MCF 10A (cell line): Measurements from ENCODE around the gene KIAA0825. TPM values are rescaled to one million over a fixed set of nuclear protein-coding genes. Genes with fewer than 3 reads are reported as not detected.

Experiments used
- BruUV-seq: library from RNA; stranded (reverse); fragments of 400-500 nt; replicated peaks from 2 replicates; lab custom pipeline; 2021; lab: Mats Ljungman, UMichigan
- CTCF ChIA-PET: fragments of 300-600 bp; sonication (Branson Sonifier 250); formaldehyde crosslinking; extraction: SDS; loops from one replicate; lab custom pipeline; 2021; ENCODE audit warnings: antibody characterized with exemption, inconsistent platforms; lab: Yijun Ruan, JAX
- POLR2A ChIA-PET: fragments of 300-600, 350-650 bp; sonication (Branson Sonifier 250); formaldehyde crosslinking; extraction: SDS; loops from one replicate; lab custom pipeline; 2020; ENCODE audit warnings: antibody characterized with exemption, inconsistent platforms; lab: Yijun Ruan, JAX
- DNase-seq: peaks from one replicate; pipeline ENCODE4 v3.0.0-alpha.2; 2018; ENCODE audit not compliant: unreplicated experiment
- H3K27ac Mint-ChIP-seq: one replicate; pipeline ENCODE4 v1.8.0; 2022; ENCODE audit warnings: mild to moderate bottlenecking, low read depth, mixed read lengths; ENCODE audit not compliant: unreplicated experiment
- H3K27me3 Mint-ChIP-seq: one replicate; pipeline ENCODE4 v1.8.0; 2022; ENCODE audit warnings: mixed read lengths; ENCODE audit not compliant: insufficient read depth, unreplicated experiment
- H3K36me3 Mint-ChIP-seq: one replicate; pipeline ENCODE4 v1.8.0; 2022; ENCODE audit warnings: mild to moderate bottlenecking, moderate library complexity, mixed read lengths; ENCODE audit not compliant: insufficient read depth, unreplicated experiment
- H3K4me1 Mint-ChIP-seq: one replicate; pipeline ENCODE4 v1.8.0; 2022; ENCODE audit warnings: mixed read lengths; ENCODE audit not compliant: insufficient read depth, unreplicated experiment
- H3K4me3 Mint-ChIP-seq: one replicate; pipeline ENCODE4 v1.8.0; 2022; ENCODE audit warnings: mild to moderate bottlenecking, moderate library complexity, mixed read lengths; ENCODE audit not compliant: unreplicated experiment
- H3K9me3 Mint-ChIP-seq: one replicate; pipeline ENCODE4 v1.8.0; 2022; ENCODE audit warnings: mixed read lengths; ENCODE audit not compliant: unreplicated experiment
- CTCF ChIP-seq: fragments of 200-600 bp; IDR thresholded peaks from one replicate; pipeline ENCODE4 v1.8.0; 2022; ENCODE audit warnings: antibody characterized with exemption, mild to moderate bottlenecking; ENCODE audit not compliant: unreplicated experiment
- intact Hi-C: fragments of 100-400 bp; cut with micrococcal nuclease; formaldehyde crosslinking; loops from 2 replicates; pipeline ENCODE4 v1.14.1; 2022
- total RNA-seq: library from RNA; stranded (reverse); gene quantifications from 2 replicates; pipeline ENCODE4 v1.2.3, GENCODE V29; 2022

KIAA0825 gene
- total RNA-seq, 1 experiment from 2014 or later: 2.1 TPM

- CTCF ChIA-PET: no interaction called here
- Mint-ChIP-seq H3K36me3 (no peaks in the 10 kb centered on the region), H3K27ac (no peak overlapping the region), H3K27me3 (no peaks in the 10 kb centered on the region), H3K9me3 (peaks cover 7% of the 10 kb centered on the region), H3K4me3 (no peak overlapping the region), H3K4me1 (no peaks in the 10 kb centered on the region)
- intact Hi-C loops: no loop called here
- DNase-seq: no peak
- no peak for TF ChIP-seq CTCF
- POLR2A ChIA-PET: interaction anchor here (1.0 kb wide), 1 partner anchor 10 kb away, joined by 3 read pairs; no protein-coding TSS in a partner anchor
- BruUV-seq: no TSS peak
Observed at GRCh38 chr5:94396687-94397086, 221.7 kb downstream of the KIAA0825 start.

GRCh38 chr5:94395468-94395867, 222.9 kb downstream of the KIAA0825 start:
- H3K27ac Mint-ChIP-seq: no peak overlapping the region
- H3K27me3 Mint-ChIP-seq: no peaks in the 10 kb centered on the region
- H3K36me3 Mint-ChIP-seq: no peaks in the 10 kb centered on the region
- ChIA-PET CTCF (no interaction called here), POLR2A (interaction anchor here (1.0 kb wide), 1 partner anchor 11 kb away, joined by 3 read pairs; no protein-coding TSS in a partner anchor)
- TF ChIP-seq CTCF: no peak
- H3K9me3 Mint-ChIP-seq: peaks cover 7% of the 10 kb centered on the region
- DNase-seq: no peak
- H3K4me3 Mint-ChIP-seq: no peak overlapping the region
- H3K4me1 Mint-ChIP-seq: no peaks in the 10 kb centered on the region
- intact Hi-C loops: no loop called here
- no TSS peak for BruUV-seq

- no peaks in the 10 kb centered on the region for H3K9me3 Mint-ChIP-seq
- intact Hi-C loops: no loop called here
- no peak for DNase-seq
- TF ChIP-seq CTCF: no peak
- H3K27ac Mint-ChIP-seq: no peak overlapping the region
- BruUV-seq: no TSS peak
- H3K27me3 Mint-ChIP-seq: no peaks in the 10 kb centered on the region
- H3K36me3 Mint-ChIP-seq: no peaks in the 10 kb centered on the region
- H3K4me1 Mint-ChIP-seq: no peaks in the 10 kb centered on the region
- CTCF ChIA-PET: interaction anchor here (0.6 to 1.2 kb wide), 2 partner anchors 13 to 517 kb away, joined by 3 read pairs; no protein-coding TSS in a partner anchor
- POLR2A ChIA-PET: no interaction called here
- H3K4me3 Mint-ChIP-seq: no peak overlapping the region
Observed at GRCh38 chr5:94391996-94392395, 226.4 kb downstream of the KIAA0825 start.

- no peak for DNase-seq
Observed at GRCh38 chr5:94389515-94389899, 228.9 kb downstream of the KIAA0825 start.

More at GRCh38 chr5:94389515-94389899, 228.9 kb downstream of the KIAA0825 start:
- Mint-ChIP-seq H3K36me3 (no peaks in the 10 kb centered on the region), H3K4me1 (no peaks in the 10 kb centered on the region), H3K27me3 (no peaks in the 10 kb centered on the region), H3K9me3 (no peaks in the 10 kb centered on the region), H3K4me3 (no peak overlapping the region), H3K27ac (no peak overlapping the region)
- CTCF ChIA-PET: interaction anchor here (0.9 kb wide), 1 partner anchor 9 kb away, joined by 4 read pairs; no protein-coding TSS in a partner anchor
- intact Hi-C loops: no loop called here
- POLR2A ChIA-PET: interaction anchor here (1.0 kb wide), 1 partner anchor 13 kb away, joined by 3 read pairs; no protein-coding TSS in a partner anchor
- no TSS peak for BruUV-seq
- no peak for TF ChIP-seq CTCF
